Choroid plexus epithelial cell (primary cell): ENCODE measurements around the gene ADGRF4.

Experiments
- DNase-seq: peaks from one replicate; pipeline ENCODE4 v3.0.0-alpha.2; 2010; ENCODE audit warnings: low read depth
- H3K4me3 ChIP-seq: 2 replicates; pipeline ENCODE4 v1.5.1; 2011; ENCODE audit warnings: low read depth, mild to moderate bottlenecking, control low read depth, low read length, moderate library complexity
- TF ChIP-seq, protein P1 (sequence below): conservative IDR thresholded peaks from 2 replicates; pipeline ENCODE4 v1.5.1; 2011; ENCODE audit warnings: low read depth, mild to moderate bottlenecking, control low read depth, inconsistent platforms, low read length, moderate library complexity

ADGRF4 gene

DNA sequence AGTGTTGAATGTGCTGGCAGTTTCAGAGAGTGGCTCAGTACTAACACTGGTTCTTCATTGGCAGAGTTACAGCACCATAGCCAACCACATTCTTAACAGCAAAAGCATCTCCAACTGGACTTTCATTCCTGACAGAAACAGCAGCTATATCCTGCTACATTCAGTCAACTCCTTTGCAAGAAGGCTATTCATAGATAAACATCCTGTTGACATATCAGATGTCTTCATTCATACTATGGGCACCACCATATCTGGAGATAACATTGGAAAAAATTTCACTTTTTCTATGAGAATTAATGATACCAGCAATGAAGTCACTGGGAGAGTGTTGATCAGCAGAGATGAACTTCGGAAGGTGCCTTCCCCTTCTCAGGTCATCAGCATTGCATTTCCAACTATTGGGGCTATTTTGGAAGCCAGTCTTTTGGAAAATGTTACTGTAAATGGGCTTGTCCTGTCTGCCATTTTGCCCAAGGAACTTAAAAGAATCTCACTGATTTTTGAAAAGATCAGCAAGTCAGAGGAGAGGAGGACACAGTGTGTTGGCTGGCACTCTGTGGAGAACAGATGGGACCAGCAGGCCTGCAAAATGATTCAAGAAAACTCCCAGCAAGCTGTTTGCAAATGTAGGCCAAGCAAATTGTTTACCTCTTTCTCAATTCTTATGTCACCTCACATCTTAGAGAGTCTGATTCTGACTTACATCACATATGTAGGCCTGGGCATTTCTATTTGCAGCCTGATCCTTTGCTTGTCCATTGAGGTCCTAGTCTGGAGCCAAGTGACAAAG, 17.0 kb upstream of the ADGRF4 start:
- no peak overlapping the region for H3K4me3 ChIP-seq
- no peak for DNase-seq
- TF ChIP-seq, protein P1, sequence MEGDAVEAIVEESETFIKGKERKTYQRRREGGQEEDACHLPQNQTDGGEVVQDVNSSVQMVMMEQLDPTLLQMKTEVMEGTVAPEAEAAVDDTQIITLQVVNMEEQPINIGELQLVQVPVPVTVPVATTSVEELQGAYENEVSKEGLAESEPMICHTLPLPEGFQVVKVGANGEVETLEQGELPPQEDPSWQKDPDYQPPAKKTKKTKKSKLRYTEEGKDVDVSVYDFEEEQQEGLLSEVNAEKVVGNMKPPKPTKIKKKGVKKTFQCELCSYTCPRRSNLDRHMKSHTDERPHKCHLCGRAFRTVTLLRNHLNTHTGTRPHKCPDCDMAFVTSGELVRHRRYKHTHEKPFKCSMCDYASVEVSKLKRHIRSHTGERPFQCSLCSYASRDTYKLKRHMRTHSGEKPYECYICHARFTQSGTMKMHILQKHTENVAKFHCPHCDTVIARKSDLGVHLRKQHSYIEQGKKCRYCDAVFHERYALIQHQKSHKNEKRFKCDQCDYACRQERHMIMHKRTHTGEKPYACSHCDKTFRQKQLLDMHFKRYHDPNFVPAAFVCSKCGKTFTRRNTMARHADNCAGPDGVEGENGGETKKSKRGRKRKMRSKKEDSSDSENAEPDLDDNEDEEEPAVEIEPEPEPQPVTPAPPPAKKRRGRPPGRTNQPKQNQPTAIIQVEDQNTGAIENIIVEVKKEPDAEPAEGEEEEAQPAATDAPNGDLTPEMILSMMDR = no peak

DNA sequence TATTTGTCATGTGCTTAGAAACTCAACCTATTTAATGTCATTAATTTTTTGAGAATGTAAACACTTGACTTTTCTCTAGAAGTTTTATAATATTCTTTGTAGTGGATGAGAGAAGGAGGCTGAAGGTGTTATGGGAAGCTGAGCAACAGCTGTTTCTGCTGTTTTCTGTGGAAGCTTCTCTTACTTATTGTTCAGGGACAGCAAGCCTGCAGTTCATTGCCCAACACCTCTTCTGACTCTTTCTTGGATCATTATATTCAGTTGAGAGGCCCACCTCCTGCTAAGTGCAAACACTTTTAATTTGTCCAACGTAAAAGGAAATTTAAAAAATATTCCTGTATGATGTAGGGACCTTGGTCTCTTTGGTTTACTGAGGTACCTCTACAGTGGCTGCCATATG, 12.0 kb upstream of the ADGRF4 start:
- TF ChIP-seq, protein P1 = no peak
- H3K4me3 ChIP-seq = no peak overlapping the region
- no peak for DNase-seq

DNA sequence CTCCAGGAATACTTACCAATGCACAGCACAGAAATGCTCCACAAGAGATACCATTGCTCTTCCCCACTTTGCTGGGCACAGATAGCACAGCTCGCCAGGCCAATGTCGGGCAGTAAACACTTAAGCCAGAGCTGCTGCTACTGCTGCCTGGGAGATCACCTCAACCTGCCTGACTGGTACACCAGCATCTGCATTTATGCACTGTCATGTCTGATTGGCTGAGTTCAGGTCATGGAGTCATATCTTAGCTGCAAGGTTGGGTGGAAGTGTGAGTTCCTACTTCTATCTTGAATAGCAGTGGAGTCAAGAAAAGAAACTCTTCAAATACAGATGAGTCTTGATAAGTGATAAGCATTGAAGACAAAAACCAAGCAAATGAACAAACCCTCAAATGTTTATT, 10.9 kb upstream of the ADGRF4 start:
- H3K4me3 ChIP-seq = no peak overlapping the region
- DNase-seq = no peak
- TF ChIP-seq, protein P1 = no peak

DNA sequence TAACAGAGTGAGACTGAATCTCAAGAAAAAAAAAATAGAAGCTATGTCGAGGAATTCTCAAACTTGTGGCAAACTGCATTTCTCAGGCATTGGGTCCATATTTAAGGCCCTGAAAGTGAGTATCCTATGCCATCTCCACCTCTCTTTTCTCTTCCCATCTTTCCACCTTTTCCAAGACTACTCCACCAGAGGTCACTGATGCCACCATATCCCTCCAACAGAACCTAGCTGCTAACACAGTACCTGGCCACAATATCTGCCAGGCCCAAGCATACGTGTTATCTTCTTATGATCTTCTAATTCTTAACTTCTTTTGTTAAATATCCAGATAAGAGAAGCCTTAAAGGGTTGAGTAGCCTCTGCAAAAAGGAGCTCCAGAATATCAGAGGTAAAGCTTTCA, 8.2 kb upstream of the ADGRF4 start:
- H3K4me3 ChIP-seq = no peak overlapping the region
- TF ChIP-seq, protein P1 = no peak
- no peak for DNase-seq

DNA sequence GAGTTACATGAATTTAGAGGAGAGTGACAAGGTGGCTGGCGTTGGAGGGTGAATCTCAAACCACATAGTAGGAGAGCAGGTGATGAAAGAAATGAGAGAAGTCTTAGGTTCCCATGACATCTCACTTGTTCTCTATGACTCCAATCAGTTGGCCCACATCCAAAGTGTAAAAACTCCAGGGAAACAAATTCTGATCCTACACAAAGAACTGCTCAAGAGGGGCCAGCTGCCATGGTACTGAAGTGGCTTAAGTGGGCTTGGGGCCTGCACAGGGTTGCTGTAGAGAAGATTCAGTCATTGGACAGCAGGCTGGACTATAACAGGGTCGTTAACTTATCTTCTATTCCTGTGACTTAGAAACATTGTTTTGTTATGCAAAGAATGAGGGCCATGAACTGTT, 7.6 kb upstream of the ADGRF4 start:
- no peak for DNase-seq
- TF ChIP-seq, protein P1 = no peak
- no peak overlapping the region for H3K4me3 ChIP-seq

DNA sequence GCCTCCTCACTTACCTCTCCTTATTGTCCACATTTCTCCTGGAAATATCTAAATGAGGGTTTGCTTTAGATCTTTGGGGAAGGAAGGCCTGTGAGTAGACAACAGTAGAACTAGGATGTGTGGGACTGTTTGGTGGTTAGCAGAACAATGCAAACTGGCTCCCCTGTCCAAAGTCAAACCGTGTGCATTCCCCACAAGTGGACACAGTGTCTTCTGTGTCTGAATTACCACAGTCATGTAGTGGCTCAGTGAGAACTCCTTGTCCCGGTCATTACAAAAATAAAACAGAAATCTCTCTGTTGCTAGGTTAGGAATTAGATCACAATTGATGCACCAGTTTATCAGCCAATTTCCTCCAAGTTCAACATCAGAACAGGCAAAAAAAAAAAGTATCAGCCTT, 455 bp upstream of the ADGRF4 start:
- TF ChIP-seq, protein P1 = no peak
- DNase-seq = no peak

DNA sequence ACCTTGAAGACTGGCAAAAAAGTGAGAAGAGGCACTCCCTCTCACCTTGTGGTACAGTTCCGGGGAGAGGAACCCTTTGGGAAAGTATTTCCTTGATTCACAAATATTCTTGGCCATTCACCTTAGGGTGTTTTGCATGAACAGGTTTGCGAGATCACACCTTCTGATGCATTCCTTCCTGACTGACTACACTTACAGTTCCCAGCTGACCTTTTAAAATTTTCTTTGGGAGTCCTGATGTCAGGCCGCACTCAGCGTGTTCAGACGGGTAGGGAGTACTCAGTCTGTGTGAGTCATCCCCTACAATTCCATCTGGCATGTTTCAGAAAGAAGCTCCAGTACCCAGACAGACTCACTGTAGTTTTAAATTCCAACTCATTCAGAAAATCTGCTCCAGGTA, 1.7 kb downstream of the ADGRF4 start:
- H3K4me3 ChIP-seq = no peak overlapping the region
- TF ChIP-seq, protein P1 = no peak

More for the DNA sequence above, 455 bp upstream of the ADGRF4 start:
- H3K4me3 ChIP-seq = no peak overlapping the region

More for the DNA sequence above, 1.7 kb downstream of the ADGRF4 start:
- DNase-seq = peak; percentile 76
